GM12878 (cell line): ENCODE results near the gene RORC. TPM values are rescaled to one million over a fixed set of nuclear protein-coding genes. Genes with fewer than 3 reads are reported as not detected.

Source experiments
- ATAC-seq: fragments of 200-7000 bp; cut with Tn5 transposase; 3 replicates; pipeline ENCODE4 v1.9.1; 2020; ENCODE audit warnings: mild to moderate bottlenecking, moderate library complexity
- BruUV-seq: library from RNA; stranded (reverse); fragments of 400-500 nt; replicated peaks from 2 replicates; lab custom pipeline; 2021; lab: Mats Ljungman, UMichigan
- CTCF ChIA-PET: fragments of 300-600 bp; sonication (Branson Sonifier 250); formaldehyde crosslinking; extraction: SDS; loops from one replicate; lab custom pipeline; 2021; ENCODE audit warnings: inconsistent platforms; lab: Yijun Ruan, JAX
- POLR2A ChIA-PET: fragments of 350-600 bp; formaldehyde crosslinking; extraction: SDS; loops from one replicate; lab custom pipeline; 2021; ENCODE audit warnings: inconsistent platforms; lab: Charles Lee
- RAD21 ChIA-PET: fragments of 300-600 bp; sonication (Branson Sonifier 250); formaldehyde crosslinking; loops from one replicate; lab custom pipeline; 2023; ENCODE audit warnings: antibody characterized with exemption; ENCODE audit not compliant: unreplicated experiment; lab: Charles Lee
- SMC1A ChIA-PET: fragments of 300-600 bp; sonication (Branson Sonifier 250); formaldehyde crosslinking; loops from one replicate; lab custom pipeline; 2023; ENCODE audit not compliant: unreplicated experiment, uncharacterized antibody; lab: Charles Lee
- DNase-seq: peaks from one replicate; pipeline ENCODE4 v3.0.0-alpha.2; 2011; ENCODE audit warnings: low read depth, low spot score
- FAIRE-seq: peaks from 3 replicates; lab custom pipeline; 2011; peaks lifted over from hg19 to GRCh38; lab: Jason Lieb, UNC
- H2AFZ ChIP-seq: 2 replicates; pipeline ENCODE4 v1.6.0; 2011; ENCODE audit warnings: low read depth, low read length, control low read depth; ENCODE audit not compliant: control insufficient read depth
- H3K27ac ChIP-seq: 2 replicates; pipeline ENCODE4 v1.5.1; 2011; ENCODE audit warnings: control low read depth; ENCODE audit not compliant: control insufficient read depth, insufficient read depth
- H3K27me3 ChIP-seq, 2 experiments: replicated peaks in 1 of 2; 2 replicates each; pipeline versions ENCODE4 v1.6.0 to v1.6.1; 2011; ENCODE audit warnings: low read length in 1 of 2; ENCODE audit not compliant: control insufficient read depth in 2 of 2, insufficient read depth in 2 of 2
- H3K36me3 ChIP-seq, 2 experiments: 2 replicates each; pipeline ENCODE4 v1.5.1; 2011; ENCODE audit warnings: low read length in 1 of 2; ENCODE audit not compliant: control insufficient read depth in 2 of 2, insufficient read depth in 2 of 2
- H3K4me1 ChIP-seq: 2 replicates; pipeline ENCODE4 v1.6.1; 2011; ENCODE audit warnings: mild to moderate bottlenecking, low read length, moderate library complexity, mixed read lengths; ENCODE audit not compliant: control insufficient read depth, insufficient read depth
- H3K4me2 ChIP-seq: 2 replicates; pipeline ENCODE4 v1.6.0; 2011; ENCODE audit warnings: control low read depth; ENCODE audit not compliant: control insufficient read depth, insufficient read depth
- H3K4me3 ChIP-seq: fragments of 200-600 bp; sonication (generic); 2 replicates; pipeline ENCODE4 v1.5.1; 2016
- H3K79me2 ChIP-seq: 2 replicates; pipeline ENCODE4 v1.6.0; 2011; ENCODE audit warnings: low read length; ENCODE audit not compliant: control insufficient read depth, insufficient read depth
- H3K9ac ChIP-seq: 2 replicates; pipeline ENCODE4 v1.8.0; 2011; ENCODE audit warnings: low read length, control low read depth, mixed read lengths; ENCODE audit not compliant: control insufficient read depth, insufficient read depth
- H3K9me3 ChIP-seq: replicated peaks from 3 replicates; pipeline ENCODE4 v1.5.1; 2011; ENCODE audit warnings: mild to moderate bottlenecking, low read length; ENCODE audit not compliant: control insufficient read depth, insufficient read depth
- H4K20me1 ChIP-seq: 2 replicates; pipeline ENCODE4 v1.6.0; 2011; ENCODE audit not compliant: control insufficient read depth, insufficient read depth
- BCL11A ChIP-seq: IDR thresholded peaks from 2 replicates; pipeline ENCODE4 v1.6.1; 2011; ENCODE audit warnings: low read depth, low read length
- CBX5 ChIP-seq: sonication (generic); IDR thresholded peaks from 2 replicates; pipeline ENCODE4 v1.6.1; 2016; ENCODE audit warnings: low read depth, moderate library complexity, mild to moderate bottlenecking, inconsistent platforms
- IRF4 ChIP-seq: IDR thresholded peaks from 2 replicates; pipeline ENCODE4 v1.6.1; 2011; ENCODE audit warnings: low read depth, low read length
- MAX ChIP-seq: IDR thresholded peaks from 2 replicates; pipeline ENCODE4 v1.6.1; 2012; ENCODE audit warnings: low read depth, low read length, improper control_type of control experiment
- MXI1 ChIP-seq: fragments of 150-350 bp; IDR thresholded peaks from 2 replicates; pipeline ENCODE4 v1.6.1; 2011; ENCODE audit warnings: low read depth, mild to moderate bottlenecking, inconsistent platforms, low read length, improper control_type of control experiment
- RELA ChIP-seq: fragments of 450-650 bp; IDR thresholded peaks from 2 replicates; pipeline ENCODE4 v1.8.0; 2014; ENCODE audit warnings: borderline replicate concordance; ENCODE audit not compliant: partially characterized antibody
- RELB ChIP-seq: fragments of 450-650 bp; IDR thresholded peaks from 2 replicates; pipeline ENCODE4 v1.6.1; 2017; ENCODE audit warnings: low read depth, mild to moderate bottlenecking, moderate library complexity
- TCF7 ChIP-seq: IDR thresholded peaks from 2 replicates; pipeline ENCODE4 v1.6.1; 2014; ENCODE audit warnings: antibody characterized with exemption, borderline replicate concordance
- ZNF207 ChIP-seq: fragments of 450-650 bp; IDR thresholded peaks from 2 replicates; pipeline ENCODE4 v1.6.1; 2014; ENCODE audit warnings: antibody characterized with exemption, mild to moderate bottlenecking, borderline replicate concordance
- WGBS: methylation state at CpG from one replicate; pipeline ENCODE4 v1.1.6; 2016; ENCODE audit warnings: low lambda C conversion rate; ENCODE audit not compliant: insufficient replicate concordance, insufficient coverage; ENCODE audit errors: missing lambda C conversion rate; 5-methylcytosine and 5-hydroxymethylcytosine counted together
- in situ Hi-C: fragments of 300-500 bp; cut with MboI; formaldehyde crosslinking; loops from 9 replicates; pipeline ENCODE4 v1.14.3; 2018; ENCODE audit warnings: mixed read lengths
- intact Hi-C: fragments of 100-400 bp; cut with micrococcal nuclease; formaldehyde crosslinking; loops from one replicate; pipeline ENCODE4 v1.14.2; 2022; ENCODE audit not compliant: unreplicated experiment
- polyA plus RNA-seq, 11 experiments: library from polyadenylated mRNA; depleted of rRNA in 4 of 11; unstranded in 6 of 11; stranded (reverse) in 5 of 11; fragments of >200 nt; fragmentation: Nextera tagmentation in 4 of 11; fragmentation: Illumina TruSeq in 1 of 11; extraction: Ambion mirVana in 4 of 11; extraction: Trizol in 1 of 11; gene quantifications; 1 replicate in 1 of 11; 2 replicates in 10 of 11; pipeline versions ENCODE4 v1.2.1 to v1.2.3, GENCODE V29; 2011 to 2016; ENCODE audit warnings: inconsistent platforms in 2 of 11, missing spikeins in 2 of 11, low read depth in 1 of 11
- total RNA-seq, 4 experiments: library from RNA; depleted of rRNA in 3 of 4; stranded (reverse); fragments of >200 nt in 3 of 4; fragmentation: Illumina TruSeq in 1 of 4; extraction: Trizol in 1 of 4; gene quantifications; 2 replicates each; pipeline versions ENCODE4 v1.2.1 to v1.2.3, GENCODE V29; 2013 to 2021

RORC gene
- total and polyA plus RNA-seq, 10 of the 15 experiments (the other 5 are each of a cell fraction or from before 2014, with no cell fraction given) = not detected

- TF ChIP-seq CBX5 (no peak), IRF4 (no peak), MAX (no peak)
Observed at GRCh38 chr1:151814426-151814825, 17.2 kb downstream of the RORC start (continued).

- Histone ChIP-seq H3K79me2 (no peaks in the 10 kb centered on the region), H4K20me1 (no peaks in the 10 kb centered on the region), H3K9ac (no peak overlapping the region), H3K27me3 (peaks cover 0 to 4% of the 10 kb centered on the region in 2 experiments; a peak in 2 of 4 replicates), H3K36me3 (no peaks in the 10 kb centered on the region), H3K4me3 (no peak overlapping the region), H3K4me2 (no peak overlapping the region), H3K27ac (no peak overlapping the region), H3K4me1 (no peaks in the 10 kb centered on the region), H2AFZ (no peak overlapping the region), H3K9me3 (no peaks in the 10 kb centered on the region)
- CTCF ChIA-PET = interaction anchor here (1.2 kb wide), 1 partner anchor 220 kb away, joined by 3 read pairs; no protein-coding TSS in a partner anchor
- WGBS = 50% methylated on average over 12 of the region's 12 CpGs
- TF ChIP-seq RELB (no peak), BCL11A (no peak), TCF7 (no peak), MXI1 (no peak), ZNF207 (no peak), RELA (no peak)
- no peak for FAIRE-seq
- SMC1A ChIA-PET = no interaction called here
- intact Hi-C loops (no loop called here), in situ Hi-C loops (no loop called here)
- ATAC-seq = no peak
- RAD21 ChIA-PET = no interaction called here
- POLR2A ChIA-PET = no interaction called here
- no peak for DNase-seq
- no TSS peak for BruUV-seq
Observed at GRCh38 chr1:151813271-151813977, 18.2 kb downstream of the RORC start.
